SJSA1 (cell line): ENCODE results near the gene SH3BP5. TPM values are rescaled to one million over a fixed set of nuclear protein-coding genes. Genes with fewer than 3 reads are reported as not detected.
A peak's percentile ranks its signal among the peaks of the same experiment; 100 is the strongest.
"Not testable (repeated sequence)": the region's sequence is repeated elsewhere in the genome, so short reads cannot be mapped to it uniquely, and the experiment has no call there.

Source experiments
- DNase-seq, 2 experiments: peaks; one replicate each; pipeline ENCODE4 v3.0.0-alpha.2; 2015 to 2020; ENCODE audit warnings: low spot score in 2 of 2, low read depth in 1 of 2
- H3K27ac ChIP-seq: fragments of 250-450 bp; sonication (Bioruptor Pico); 2 replicates; pipeline ENCODE4 v1.5.1; 2020; ENCODE audit warnings: mild to moderate bottlenecking, moderate library complexity
- H3K27me3 ChIP-seq: fragments of 250-450 bp; sonication (Bioruptor Pico); replicated peaks from 2 replicates; pipeline ENCODE4 v1.5.1; 2020; ENCODE audit warnings: mild to moderate bottlenecking, moderate library complexity
- H3K36me3 ChIP-seq: fragments of 250-450 bp; sonication (Bioruptor Pico); 2 replicates; pipeline ENCODE4 v1.5.1; 2020; ENCODE audit warnings: mild to moderate bottlenecking
- H3K4me1 ChIP-seq: fragments of 250-450 bp; sonication (Bioruptor Pico); replicated peaks from 2 replicates; pipeline ENCODE4 v1.6.1; 2021; ENCODE audit warnings: mild to moderate bottlenecking
- H3K4me3 ChIP-seq: fragments of 250-450 bp; sonication (Bioruptor Pico); 2 replicates; pipeline ENCODE4 v1.5.1; 2020; ENCODE audit warnings: mild to moderate bottlenecking
- H3K9me3 ChIP-seq: fragments of 250-450 bp; sonication (Bioruptor Pico); replicated peaks from 2 replicates; pipeline ENCODE4 v1.5.1; 2020; ENCODE audit warnings: mild to moderate bottlenecking
- total RNA-seq: library from RNA; depleted of rRNA; stranded (reverse); fragments of >200 nt; shearing (Covaris generic); gene quantifications from 2 replicates; pipeline ENCODE4 v1.2.3, GENCODE V29; 2014; rRNA removed

The SH3BP5 gene, protein sequence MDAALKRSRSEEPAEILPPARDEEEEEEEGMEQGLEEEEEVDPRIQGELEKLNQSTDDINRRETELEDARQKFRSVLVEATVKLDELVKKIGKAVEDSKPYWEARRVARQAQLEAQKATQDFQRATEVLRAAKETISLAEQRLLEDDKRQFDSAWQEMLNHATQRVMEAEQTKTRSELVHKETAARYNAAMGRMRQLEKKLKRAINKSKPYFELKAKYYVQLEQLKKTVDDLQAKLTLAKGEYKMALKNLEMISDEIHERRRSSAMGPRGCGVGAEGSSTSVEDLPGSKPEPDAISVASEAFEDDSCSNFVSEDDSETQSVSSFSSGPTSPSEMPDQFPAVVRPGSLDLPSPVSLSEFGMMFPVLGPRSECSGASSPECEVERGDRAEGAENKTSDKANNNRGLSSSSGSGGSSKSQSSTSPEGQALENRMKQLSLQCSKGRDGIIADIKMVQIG
- 7.6 and 10.4 TPM in 2 replicates for total RNA-seq

DNA sequence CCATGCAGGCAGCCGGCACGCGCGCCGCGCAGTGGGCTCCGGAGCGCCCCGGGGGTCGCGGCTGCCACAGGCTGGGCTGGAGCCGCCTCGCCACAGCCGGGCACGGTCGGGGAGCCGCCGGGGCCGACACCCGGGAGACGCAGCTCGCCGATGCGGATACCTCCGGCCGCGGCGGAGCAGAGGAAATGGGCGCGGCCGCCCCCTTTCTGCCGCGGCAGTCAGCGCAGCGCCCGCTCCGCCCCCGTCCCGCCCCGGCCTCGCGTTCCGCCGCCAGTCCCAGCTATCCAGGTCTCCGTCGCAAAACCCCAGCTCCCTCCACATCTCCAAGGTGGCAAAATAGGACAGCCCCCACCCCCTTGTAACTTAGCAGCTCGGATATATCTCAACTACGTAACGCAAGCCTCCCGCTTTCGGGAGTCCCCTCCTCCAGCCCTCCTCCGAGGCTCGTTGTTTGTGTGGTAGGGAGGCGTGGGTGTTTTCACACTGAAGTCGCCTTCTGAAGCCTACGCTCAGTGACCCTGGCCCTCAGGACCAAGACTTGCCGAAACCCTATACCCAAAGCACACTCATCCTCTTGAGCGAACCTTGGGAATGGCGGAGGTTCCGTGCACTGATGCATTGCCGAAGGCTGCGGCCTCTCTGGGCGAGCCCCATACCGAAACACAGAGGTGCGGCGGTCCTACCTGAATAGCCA lies at the start of gene SH3BP5:
Gene SH3BP5, minus strand, starts transcription at position 182 of the 694 bp plus-strand sequence. Its CDS starts 178 bp downstream, at position 4.
- Histone ChIP-seq H3K36me3 (peaks cover 3% of the 10 kb centered on the region; the same call in 1 of the 2 replicates), H3K27me3 (no peaks in the 10 kb centered on the region), H3K4me1 (peaks cover 16% of the 10 kb centered on the region), H3K27ac (no peak within 1 kb of the TSS), H3K4me3 (peak within 1 kb of the TSS; percentile 84), H3K9me3 (no peaks in the 10 kb centered on the region)
- peak; percentile 54 to 56 for DNase-seq

DNA sequence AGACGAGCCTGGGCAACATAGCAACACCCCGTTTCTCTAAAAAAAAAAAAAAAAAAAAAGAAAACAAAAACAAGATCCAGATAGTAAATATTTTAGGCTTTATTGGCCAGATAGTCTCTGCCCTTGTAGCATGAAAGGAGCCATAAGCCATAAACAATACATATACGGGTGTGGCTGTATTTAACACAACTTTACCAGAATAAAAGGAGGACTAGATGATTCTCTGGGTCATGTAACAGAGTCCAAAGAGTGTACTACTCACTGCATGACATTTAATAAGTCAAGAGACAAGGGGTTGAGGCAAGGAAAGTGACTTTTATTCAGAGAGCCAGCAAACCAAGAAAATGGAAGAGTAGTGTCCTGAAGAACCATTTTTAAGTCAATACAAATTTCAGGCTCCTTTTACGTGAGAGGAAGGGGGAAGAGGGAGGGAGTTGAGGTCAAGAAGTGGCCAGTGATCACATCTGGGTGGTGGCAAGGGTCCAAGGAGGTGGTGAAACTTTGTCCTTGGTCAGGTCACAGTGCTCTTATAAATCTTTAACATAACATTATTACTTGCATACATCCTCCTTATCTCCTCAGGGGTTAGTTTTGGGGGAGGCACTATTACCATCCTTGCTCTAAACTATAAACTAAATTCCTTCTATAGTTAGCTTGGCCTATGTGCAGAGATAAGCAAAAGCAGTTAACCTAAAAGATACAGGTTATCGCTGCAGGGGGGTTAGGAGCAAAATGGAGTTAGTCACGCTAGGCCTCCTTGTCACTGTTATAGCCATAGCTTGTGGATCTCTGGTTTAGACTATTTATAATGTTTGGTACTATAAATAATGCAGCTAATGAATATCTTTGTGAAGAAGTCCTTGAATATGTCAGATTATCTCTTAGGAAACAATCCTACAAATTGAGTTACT lies 48.8 kb upstream of the SH3BP5 start:
- no peaks in the 10 kb centered on the region for H3K36me3 ChIP-seq
- H3K4me1 ChIP-seq = no peaks in the 10 kb centered on the region
- no peak overlapping the region for H3K27ac ChIP-seq
- no peaks in the 10 kb centered on the region for H3K9me3 ChIP-seq
- no peak overlapping the region for H3K4me3 ChIP-seq
- no peak for DNase-seq
- H3K27me3 ChIP-seq = no peaks in the 10 kb centered on the region

DNA sequence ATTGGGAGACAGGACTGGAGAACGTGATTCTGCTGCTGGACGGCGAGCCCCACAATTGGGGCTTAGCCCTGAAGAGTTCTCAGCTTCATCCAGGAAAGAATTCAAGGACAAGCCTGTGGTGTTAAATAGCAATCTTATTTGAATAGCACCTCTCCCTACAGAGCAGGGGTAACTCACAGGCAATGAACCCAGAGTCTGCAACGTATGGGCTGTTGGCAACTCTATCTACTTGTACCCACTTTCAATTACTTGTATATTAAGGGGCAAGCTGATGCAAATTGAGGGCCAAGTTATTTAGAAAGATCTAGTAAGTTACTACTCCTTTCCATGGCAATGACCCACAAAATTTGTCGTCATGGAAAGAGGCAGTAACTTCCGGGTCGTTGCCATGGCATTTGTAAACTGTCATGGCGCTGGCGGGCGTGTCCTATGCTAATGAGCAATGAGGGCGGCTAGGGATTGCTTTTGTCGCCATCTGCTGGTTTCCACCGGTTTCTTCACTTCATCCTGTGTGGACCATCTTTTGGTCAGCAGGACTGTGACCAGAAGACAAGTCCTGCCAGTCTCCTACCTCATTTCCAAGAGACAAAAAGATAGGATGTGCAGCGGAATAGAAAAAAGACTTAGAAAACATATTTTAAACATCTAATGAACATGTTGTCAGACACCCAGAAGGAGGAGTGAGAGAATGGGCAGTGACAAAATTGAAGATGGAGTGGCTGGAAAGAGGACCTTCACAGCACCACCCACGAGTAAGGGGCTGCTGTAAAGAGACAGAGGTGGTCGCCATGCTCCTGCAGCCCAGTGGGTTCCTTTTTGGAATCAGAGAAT lies 45.8 kb upstream of the SH3BP5 start:
- DNase-seq = peak; percentile 72 to 91
- H3K4me1 ChIP-seq = no peaks in the 10 kb centered on the region
- no peaks in the 10 kb centered on the region for H3K36me3 ChIP-seq
- no peaks in the 10 kb centered on the region for H3K27me3 ChIP-seq
- no peaks in the 10 kb centered on the region for H3K9me3 ChIP-seq
- H3K27ac ChIP-seq = peak overlapping the region; percentile 37
- H3K4me3 ChIP-seq = no peak overlapping the region

DNA sequence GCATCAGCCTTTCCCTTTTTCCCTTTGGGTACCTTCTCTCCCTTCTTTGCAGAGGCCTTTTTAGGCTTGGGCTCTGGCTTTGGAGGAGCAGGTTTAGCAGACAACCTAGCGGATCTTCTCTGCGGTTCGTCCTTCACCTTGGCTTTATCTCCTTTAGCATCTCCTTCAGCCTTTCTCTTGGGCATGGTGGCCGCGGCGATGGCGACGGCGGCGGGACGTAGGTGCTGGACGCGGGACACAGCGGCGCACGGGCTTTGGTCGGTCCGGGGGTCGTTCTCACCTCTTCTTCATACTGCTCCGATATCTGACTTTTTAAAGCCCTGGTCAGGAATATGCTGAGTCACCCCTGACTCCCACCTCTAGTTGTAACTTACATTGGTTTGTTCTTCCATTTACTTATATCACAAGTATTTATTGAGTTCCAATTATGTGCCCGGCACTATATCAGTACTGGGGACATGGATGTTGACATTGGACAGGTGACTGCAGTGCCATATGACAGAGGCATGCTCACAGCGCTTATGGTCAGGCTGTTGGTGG lies 43.1 kb upstream of the SH3BP5 start:
- Histone ChIP-seq H3K27me3 (no peaks in the 10 kb centered on the region), H3K4me1 (no peaks in the 10 kb centered on the region), H3K27ac (no peak overlapping the region), H3K9me3 (no peaks in the 10 kb centered on the region), H3K36me3 (no peaks in the 10 kb centered on the region), H3K4me3 (no peak overlapping the region)
- no peak for DNase-seq

DNA sequence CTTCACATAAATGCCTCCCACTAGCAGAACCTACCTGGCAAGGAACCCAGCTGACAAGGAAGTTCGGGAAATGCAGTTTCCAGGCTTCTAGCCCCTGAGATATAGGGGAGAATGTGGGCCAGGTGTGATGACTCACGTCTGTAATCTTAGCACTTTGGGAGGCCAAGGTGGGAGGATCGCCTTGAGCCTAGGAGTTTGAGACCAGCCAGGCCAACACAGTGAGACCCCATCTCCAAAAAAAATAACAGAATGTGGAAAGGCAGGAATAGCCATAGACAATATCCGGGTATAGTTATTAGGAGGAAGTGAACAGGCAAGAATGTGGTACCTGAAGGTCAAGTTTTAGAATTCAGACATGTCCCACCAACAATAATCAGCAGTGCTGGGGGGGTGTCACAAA lies 40.5 kb upstream of the SH3BP5 start:
- Histone ChIP-seq H3K27me3 (no peaks in the 10 kb centered on the region), H3K4me3 (no peak overlapping the region), H3K4me1 (no peaks in the 10 kb centered on the region), H3K27ac (no peak overlapping the region), H3K36me3 (no peaks in the 10 kb centered on the region), H3K9me3 (no peaks in the 10 kb centered on the region)
- DNase-seq = no peak

DNA sequence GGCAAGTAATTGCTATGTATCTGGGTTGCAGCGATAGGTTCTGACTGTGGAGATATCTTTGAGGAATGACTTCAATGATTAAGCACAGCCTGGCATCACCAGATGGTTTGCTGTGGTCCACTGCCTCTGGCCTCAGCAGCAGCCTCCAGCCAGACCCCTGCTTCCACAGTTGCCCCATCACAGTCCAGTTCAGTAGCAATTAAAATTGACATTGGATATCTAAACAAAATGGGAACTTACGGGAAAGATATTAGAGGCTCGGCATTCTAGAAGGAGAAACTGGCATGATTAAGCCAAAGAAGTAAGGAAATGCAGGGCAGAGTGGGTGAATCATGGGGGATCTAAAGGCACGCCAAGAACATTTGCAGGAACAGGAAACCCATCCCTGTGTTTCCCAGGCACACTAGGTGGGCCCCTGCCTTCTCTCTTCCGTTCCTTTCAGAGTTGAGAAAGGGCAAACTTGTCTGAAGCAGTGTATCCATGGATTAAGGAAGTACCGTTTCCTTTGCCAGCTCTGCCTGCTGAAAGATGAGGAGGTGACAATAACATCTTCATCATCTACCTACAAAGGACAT lies 36.3 kb upstream of the SH3BP5 start:
- no peaks in the 10 kb centered on the region for H3K9me3 ChIP-seq
- DNase-seq = no peak
- no peaks in the 10 kb centered on the region for H3K36me3 ChIP-seq
- no peak overlapping the region for H3K27ac ChIP-seq
- H3K4me3 ChIP-seq = no peak overlapping the region
- 0 out of 2 replicates have a peak, but pooled peaks cover 6% of the 10 kb centered on the region for H3K4me1 ChIP-seq
- no peaks in the 10 kb centered on the region for H3K27me3 ChIP-seq

DNA sequence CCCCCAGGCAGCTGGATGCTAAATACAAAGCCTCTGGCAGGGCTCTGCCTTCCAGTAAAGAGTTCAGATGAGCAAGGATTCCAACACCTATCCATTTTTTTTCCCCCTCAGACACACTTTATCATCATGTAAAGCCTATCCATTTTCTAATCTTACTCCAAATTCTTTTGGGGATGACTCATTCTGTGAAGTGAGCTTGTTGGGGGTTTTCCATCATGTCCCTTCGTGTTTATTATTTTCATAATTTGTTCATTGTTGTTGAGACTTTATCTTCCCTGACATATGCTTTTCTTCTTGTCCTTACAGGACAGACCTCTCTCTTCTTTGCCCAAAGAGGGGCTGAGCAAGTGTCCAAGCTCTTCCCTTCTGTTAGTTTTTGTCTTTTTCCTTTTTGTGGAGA lies 34.7 kb upstream of the SH3BP5 start:
- no peak for DNase-seq
- Histone ChIP-seq H3K27me3 (no peaks in the 10 kb centered on the region), H3K27ac (no peak overlapping the region), H3K4me1 (peaks cover 6% of the 10 kb centered on the region; the same call in 1 of the 2 replicates), H3K9me3 (no peaks in the 10 kb centered on the region), H3K4me3 (no peak overlapping the region), H3K36me3 (no peaks in the 10 kb centered on the region)

DNA sequence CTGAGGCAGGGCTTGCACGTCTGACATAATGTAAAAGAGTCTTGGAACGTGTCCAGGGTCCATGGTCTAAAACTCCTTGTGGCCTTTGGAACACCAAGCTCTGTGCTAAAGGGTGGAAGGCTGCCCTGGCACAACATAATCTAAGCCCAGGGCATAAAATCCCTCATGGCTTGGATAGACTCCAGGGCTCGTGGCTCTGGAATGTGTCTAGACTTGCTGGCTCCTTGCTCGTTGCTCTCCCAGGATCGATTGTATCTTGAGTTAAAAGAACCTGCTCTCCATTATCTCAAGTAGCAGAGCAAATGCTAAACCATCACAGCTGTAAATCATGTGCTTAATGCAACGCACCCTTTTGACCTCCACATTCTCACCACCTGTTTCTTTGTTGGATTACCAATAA lies 31.7 kb upstream of the SH3BP5 start:
- H3K4me3 ChIP-seq, H3K4me1 ChIP-seq, H3K27ac ChIP-seq, DNase-seq, H3K27me3 ChIP-seq, H3K9me3 ChIP-seq, H3K36me3 ChIP-seq: not testable (repeated sequence)

DNA sequence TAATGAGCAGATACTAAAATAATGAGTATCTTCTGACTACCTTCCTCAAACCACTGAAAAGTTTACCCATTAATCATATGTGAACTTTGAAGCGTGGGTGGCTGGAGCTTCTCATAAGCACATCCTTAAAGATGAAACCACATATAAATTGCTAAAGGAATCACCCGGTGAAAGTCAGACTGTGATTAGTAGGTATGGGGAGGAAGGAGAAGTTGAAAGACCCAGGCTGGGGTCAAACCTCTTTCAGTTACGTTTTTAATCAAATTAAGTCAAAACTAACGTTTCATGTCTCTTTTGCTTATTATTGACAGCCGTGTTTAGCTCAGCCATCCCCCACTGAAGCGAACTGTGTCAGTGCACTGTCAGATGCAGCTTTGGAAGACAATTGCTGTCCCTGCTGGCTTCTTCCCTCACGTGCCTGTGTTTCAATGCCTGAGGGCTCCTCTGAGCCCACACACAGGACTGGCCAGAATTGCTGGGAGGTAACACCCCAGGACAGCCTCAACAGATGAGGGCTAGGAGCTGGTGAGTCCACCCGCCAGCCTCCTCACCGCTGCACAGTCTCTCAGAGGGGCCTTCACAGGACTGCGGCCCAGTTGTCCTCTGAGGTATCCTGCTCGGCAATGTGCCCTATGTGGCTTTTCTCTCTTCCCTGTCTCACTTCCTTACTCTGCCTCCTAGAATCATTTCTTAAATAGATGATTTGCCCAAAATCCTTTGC lies 29.3 kb upstream of the SH3BP5 start:
- no peak for DNase-seq
- Histone ChIP-seq H3K9me3 (no peaks in the 10 kb centered on the region), H3K4me3 (no peak overlapping the region), H3K4me1 (peaks cover under 1% of the 10 kb centered on the region), H3K27me3 (no peaks in the 10 kb centered on the region), H3K36me3 (no peaks in the 10 kb centered on the region), H3K27ac (no peak overlapping the region)

DNA sequence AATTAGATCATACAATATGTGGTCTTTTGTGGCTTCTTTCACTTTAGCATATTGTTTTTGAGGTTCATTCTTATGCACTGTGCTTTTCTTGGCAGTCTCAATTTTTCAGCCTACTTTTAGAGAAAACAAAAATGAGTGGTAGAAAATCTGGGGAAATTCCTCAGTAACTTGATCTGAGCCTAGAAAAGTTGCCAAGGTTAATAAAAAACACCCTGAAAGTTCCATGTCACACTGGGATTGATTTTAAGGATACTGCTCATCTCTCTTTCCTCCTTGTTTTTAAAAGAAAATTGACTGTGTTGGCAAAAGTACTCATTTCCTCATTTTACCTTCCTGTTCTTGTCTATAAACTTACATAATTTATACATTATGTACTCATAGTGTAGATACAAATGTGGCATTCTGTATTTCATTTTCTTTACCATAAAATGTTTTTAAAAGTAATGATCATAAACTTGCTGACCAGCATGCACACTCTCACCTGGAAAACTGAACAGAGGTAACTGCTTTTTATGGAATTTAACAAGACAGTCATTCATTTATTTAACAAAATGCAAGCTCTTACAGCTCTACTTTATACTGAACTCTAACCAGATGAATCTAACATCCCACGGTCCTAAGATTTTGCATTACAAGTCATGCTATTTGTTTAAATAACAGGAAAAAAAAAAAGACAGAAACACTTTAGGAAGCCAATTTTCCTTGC lies 28.6 kb upstream of the SH3BP5 start:
- no peak overlapping the region for H3K4me3 ChIP-seq
- H3K27me3 ChIP-seq = no peaks in the 10 kb centered on the region
- H3K9me3 ChIP-seq = no peaks in the 10 kb centered on the region
- no peaks in the 10 kb centered on the region; the same call in none of the 2 replicates for H3K4me1 ChIP-seq
- H3K36me3 ChIP-seq = no peaks in the 10 kb centered on the region
- no peak overlapping the region for H3K27ac ChIP-seq
- DNase-seq = no peak

DNA sequence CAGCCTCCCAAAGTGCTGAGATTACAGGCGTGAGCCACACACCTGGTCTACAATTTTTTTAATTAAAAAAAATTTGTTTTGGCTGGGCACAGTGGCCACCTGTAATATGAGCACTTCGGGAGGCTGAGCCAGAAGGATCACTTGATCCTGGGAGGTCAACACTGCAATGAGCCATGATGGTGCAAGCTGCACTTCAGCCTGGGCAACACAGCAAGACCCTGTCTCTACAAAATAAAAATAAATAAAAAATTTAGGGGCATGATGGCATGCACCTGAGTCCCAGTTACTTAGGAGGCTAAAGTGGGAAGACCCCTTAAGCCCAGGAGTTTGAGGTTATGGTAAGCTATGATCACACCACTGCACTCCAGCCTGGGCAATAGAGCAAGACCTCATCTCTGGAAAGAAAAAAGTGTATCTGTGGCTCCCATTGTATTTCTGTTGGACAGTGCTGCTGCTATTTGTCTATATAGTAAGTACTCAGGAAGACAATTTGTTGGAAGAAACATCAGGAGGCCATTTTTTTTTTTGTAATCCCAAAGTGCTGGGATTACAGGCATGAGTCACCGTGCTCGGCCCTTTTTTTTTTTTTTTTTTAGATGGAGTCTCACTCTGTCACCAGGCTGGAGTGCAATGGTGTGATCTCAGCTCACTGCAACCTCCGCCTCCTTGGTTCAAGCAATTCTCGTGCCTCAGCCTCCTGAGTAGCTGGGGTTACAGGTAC lies 27.5 kb upstream of the SH3BP5 start:
- H3K36me3 ChIP-seq = no peaks in the 10 kb centered on the region
- H3K9me3 ChIP-seq = no peaks in the 10 kb centered on the region
- H3K4me1 ChIP-seq = no peaks in the 10 kb centered on the region; the same call in none of the 2 replicates
- no peak overlapping the region for H3K27ac ChIP-seq
- H3K27me3 ChIP-seq = no peaks in the 10 kb centered on the region
- H3K4me3 ChIP-seq = no peak overlapping the region
- no peak for DNase-seq
